AG08395 (cell line): ENCODE measurements around the gene RSL24D1.
"Not testable (repeated sequence)": the region's sequence is repeated elsewhere in the genome, so short reads cannot be mapped to it uniquely, and the experiment has no call there.

Experiments used
- DNase-seq: peaks from one replicate; pipeline ENCODE4 v3.0.0; 2012; ENCODE audit warnings: mixed read lengths, low spot score

RSL24D1 gene

DNA sequence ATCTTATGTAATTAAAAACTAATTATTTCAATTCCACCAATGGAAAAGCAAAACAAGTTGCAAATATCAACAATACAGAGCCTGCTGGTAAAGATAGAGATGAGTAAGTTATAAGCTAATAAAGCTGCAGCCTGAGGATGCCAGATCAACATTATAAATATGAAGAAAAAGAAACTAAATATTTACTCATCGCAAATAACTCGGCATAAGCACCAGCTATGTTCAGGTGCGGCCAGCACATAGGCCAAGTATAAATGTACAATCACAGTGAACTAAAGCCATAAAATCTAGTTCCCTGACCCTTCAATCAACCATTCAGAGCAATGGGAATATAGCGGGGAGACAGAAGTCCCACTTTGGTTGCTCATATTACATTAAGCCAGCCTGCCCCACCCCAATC lies 7.7 kb upstream of the RSL24D1 start:
- DNase-seq, result no peak

DNA sequence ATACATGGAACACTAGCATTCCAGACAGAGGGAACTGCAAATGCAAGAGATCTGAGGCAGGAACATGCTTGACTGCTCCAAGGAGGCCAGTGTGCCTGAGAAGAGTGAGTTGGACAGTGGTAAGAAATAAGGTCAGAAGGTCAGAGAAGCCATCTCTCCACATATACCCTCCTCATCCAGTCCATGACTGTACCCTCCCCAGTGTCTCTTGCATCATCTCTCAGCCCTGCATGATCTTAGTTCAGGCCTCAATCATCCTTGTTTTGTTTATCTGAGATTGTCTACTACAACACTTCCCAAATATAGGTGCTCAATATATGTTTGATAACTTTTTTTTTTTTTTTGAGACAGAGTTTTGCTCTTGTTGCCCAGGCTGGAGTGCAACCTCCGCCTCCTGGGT lies 5.5 kb upstream of the RSL24D1 start:
- no peak for DNase-seq

DNA sequence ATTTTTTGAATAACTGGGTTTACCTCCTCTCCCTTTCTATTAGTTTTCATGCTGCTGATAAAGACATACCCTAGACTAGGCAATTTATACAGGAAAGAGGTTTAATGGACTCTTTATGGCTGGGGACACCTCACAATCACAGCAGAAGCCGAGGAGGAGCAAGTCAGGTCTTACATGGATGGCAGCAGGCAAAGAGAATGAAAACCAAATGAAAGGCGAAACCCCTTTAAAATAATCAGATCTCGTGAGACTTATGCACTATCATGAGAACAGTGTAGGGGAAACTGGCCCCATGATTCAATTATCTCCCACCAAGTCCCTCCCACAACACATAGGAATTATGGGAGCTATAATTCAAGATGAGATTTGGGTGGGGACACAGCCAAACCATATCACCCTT lies 2.0 kb upstream of the RSL24D1 start:
- no peak for DNase-seq

DNA sequence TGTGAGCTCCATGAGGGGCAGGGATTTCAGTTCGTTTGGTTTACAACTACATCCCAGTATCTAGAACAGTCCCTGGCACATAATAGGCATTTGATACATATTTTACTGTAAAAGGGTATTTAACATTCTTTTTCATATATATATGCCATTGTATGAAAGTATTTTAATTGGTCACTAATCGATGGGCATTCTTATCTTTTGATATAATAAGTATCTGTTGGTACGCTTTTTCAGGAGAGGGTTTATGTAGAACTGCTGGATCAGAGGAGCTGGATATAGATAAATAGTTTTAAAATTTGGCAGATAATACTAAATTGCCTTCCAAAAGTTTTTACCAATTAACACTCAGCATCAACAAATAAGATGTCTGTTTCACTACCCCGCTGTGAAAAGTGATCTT lies 978 bp upstream of the RSL24D1 start:
- no peak for DNase-seq

DNA sequence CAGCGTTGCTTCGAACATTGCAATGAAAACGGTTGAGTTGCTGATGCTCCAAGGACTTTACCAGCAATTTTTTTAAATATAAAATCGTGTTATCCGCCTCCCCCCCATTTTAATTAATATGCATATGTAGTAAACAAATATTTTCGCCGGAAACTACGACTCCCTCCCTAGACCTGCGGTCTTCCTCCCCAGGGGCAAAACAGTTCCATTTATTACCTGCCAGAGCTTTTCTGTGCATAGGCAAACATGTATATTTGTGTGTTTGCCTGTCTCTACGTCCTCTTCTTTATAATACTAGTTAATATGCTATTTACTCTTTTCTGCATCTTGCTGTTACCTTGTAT lies 593 bp upstream of the RSL24D1 start:
- DNase-seq, result no peak

DNA sequence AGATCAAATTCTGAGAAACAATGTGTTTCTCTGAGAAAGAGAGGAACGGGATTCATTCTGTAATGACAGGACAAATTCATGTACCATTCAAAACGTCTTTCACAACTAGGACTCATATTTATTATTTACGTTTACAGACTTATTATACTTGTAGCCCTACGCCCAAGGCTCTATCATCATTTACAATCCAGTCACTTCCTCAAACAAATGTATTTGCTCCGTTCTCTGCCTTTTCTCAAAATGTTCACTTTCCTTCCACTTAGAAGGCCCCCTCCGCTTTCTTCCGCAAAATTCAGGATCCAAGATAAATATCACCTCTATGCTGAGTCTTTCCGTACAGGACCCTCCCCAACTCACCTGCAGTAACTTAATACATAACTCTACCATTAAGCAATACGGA lies 745 bp downstream of the RSL24D1 start:
- no peak for DNase-seq

DNA sequence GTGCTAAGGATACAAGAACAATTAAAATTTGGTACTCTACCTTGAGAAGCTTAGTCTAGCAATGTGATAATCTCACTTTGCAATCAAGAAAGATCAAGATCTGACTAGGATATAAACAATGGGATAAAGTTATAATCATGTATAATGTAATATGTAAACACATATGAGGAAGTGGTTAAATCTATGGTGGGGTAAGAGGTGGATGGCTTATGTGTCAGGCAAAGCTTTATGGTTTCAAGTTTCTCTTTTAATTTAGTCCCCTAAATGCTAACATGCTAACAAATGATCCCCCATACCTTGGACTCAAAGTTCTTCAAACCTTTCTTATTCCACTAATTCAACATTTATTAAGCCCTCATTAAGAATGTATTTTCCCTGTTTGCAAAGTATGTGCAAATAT lies 2.5 kb downstream of the RSL24D1 start:
- DNase-seq, result no peak

DNA sequence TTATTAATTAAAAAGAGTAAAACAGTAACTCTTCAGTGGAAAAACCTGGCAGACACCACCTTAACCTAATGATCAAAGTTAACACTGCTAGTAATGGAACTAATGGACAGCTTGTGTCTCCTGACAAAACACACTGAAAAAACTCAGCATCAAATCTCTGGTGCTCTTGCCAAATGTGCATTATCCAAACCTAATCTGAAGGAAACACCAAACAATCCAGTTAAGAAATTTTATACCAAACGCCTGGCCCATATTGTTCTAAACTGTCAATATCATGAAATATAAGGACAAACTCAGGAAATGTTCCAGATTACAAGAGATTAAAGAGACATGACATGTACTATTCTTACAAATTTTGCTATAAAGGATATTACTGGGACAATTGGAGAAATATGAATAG lies 10.4 kb downstream of the RSL24D1 start:
- DNase-seq, result no peak

DNA sequence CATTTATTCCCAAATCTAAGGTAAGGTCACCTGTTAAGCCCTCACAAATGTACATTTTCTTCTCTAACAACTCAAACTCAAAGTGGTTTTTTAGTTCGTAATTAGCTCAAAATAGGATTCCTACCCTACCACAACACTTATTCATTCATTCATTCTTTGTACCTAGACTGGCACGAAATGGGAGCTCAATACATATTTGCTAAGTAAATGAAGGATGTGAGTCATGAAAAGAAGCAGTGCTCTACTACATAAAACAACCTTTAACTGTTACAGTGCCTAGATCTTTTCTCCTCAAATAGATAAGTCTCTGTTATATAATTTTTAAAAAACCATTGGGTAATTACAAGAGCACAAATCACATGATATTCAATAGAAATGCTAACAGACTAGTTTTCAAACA lies 13.1 kb downstream of the RSL24D1 start:
- DNase-seq, result no peak

DNA sequence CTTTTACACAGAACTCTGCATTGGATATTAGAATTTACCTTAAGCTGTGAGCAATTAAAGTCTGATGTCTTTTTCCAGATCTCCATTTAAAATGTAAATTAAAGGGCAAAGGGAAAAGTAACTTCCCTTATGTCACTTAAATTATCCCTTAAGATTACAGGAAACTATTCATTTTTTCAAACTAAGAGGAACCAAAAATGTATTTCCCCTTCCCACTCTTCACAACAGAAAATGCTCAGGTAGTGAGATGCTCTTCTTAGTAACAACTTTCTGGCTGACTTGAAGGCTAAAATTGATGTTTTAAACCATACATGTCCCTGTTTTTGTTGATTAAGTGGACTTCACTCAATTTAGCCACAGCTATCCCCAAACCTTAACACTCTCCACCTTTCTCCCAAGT lies 17.6 kb downstream of the RSL24D1 start:
- DNase-seq, result no peak

DNA sequence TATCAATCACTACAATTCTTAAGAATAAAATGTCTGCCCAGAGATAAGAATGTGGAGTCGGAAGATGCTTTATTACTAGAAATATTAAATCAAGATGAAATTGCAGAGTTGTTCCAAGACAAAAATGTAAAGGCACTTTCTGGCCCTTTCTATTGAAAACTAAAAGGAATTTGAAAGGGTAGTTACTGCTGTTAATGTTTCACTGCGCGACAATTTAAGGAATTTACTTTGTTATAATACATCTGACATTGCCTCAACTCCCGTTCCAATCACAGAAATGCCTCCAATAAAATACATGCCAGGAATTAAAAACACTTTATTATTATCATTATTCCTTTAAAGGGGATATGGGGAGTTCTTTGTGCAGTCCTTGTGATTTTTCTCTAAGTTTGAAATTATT lies 26.4 kb downstream of the RSL24D1 start:
- no peak for DNase-seq

DNA sequence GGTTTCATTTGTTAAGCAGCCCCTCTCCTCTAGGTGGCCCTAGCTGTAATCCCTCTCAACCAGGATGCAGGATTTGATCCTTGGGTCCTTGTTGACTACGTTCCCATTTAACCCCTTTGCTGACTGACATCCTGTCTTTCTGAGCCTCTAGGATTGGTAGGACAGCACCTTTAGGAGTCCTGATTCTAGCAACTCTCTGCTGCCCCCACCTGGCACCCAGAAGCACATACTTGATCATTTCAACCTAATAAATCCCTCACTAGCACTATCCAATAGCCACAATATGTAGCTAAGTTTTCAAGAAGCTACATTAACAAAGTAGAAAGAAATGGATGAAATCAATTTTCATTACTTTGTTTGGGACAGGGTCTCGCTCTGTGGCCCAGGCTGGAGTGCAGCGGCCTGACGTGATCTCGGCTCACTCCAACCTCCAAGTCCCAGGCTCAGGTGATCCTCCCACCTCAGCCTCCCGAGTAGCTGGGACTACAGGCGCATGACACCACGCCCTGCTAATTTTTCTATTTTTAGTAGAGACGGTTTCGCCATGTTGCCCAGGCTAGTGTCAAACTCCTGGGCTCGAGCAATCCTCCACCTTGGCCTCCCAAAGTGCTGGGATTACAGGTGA lies 28.3 kb downstream of the RSL24D1 start:
- DNase-seq, result peak; percentile 74

DNA sequence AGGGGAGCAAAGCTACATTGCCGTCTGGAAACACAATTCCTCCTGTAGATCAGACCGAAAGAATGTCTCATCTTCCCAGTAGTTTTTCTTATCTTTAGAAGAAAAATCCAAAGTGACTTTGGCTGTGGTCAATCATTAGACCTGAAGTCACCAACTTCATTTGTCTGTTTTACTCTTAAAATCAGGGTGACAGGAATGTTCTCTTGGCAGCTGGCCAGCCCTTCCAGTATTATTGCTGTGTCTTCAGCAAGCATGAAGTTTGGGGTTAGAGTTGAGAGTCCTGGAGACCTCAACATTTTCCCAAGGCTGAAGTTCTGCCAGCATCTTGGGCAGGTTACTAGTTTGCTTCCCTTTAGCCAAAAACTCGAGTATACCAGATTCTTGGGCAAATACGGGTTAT lies 32.5 kb downstream of the RSL24D1 start:
- DNase-seq, result no peak

DNA sequence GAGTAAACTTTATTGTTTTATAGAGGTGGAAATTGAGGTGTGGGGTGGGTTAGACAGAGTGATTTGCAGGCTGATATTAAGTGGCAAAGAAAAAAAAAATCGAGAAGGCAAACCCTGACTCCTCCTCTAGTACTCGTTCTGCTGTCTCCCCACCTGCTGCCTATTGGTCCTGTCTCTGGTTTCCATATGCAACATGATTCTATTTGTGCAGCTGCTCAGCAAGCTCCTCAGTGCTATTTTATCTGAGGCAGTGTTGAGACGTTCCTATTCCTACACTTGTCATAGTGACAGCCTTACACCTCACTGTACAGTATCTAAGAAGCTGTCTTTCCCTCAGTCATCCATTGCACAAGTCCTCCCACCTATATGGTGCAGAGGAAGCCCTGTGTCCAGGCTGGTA lies 45.1 kb downstream of the RSL24D1 start:
- no peak for DNase-seq

DNA sequence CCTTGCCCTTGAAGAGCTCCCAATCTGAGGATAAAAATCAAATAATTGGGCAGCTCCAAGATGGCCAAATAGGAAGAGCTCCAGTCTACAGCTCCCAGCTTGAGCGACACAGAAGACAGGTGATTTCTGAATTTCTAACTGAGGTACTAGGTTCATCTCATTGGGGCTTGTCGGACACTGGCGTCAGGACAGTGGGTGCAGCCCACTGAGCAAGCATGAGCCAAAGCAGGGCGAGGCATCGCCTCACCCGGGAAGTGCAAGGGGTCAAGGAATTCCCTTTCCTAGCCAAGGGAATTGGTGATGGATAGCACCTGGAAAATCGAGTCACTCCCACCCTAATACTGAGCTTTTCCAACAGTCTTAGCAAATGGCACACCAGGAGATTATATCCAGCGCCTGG lies 53.6 kb downstream of the RSL24D1 start:
- DNase-seq, result not testable (repeated sequence)

DNA sequence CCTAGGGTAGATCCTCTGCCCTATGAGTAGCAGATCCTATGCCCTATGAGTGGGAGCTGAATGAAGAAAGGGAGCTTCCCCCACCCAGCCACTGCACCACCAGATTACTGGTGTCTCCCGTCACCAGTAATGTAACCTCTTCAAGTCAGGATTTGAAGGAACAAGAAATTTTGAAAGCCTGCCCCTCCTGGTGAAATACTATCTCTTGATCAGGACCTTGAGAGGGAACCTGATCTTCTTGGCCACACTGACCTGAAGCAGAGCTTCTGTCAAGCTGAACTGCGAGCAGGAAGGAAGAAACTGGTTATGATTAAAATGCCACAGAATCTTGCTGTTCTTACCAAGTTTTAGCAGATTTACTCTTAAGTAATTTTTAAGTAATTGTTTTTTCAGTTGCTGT lies 62.8 kb downstream of the RSL24D1 start:
- DNase-seq, result no peak

DNA sequence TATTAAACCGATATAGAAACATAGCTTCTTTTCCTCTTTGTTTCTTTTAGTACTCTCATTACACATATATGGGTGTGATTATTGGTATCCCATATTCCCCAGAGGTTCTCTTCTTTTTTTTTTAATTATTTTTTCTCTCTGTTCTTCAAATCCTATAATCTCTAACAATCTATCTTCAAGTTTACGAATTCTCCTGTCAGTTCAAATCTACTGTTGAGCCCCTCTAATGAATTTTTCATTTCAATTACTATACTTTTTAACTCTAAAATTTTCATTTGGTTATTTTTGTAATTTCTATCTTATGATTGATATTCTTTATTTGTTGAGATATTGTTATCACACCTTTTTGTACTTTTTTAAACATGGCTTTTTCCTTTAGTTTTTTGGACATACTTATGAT lies 64.1 kb downstream of the RSL24D1 start:
- no peak for DNase-seq
